K562 (cell line): Measurements from ENCODE around the gene CD72. TPM values are rescaled to one million over a fixed set of nuclear protein-coding genes. Genes with fewer than 3 reads are reported as not detected.

ENCODE experiments used
- ATAC-seq: fragments of 200-7000 bp; cut with Tn5 transposase; 3 replicates; pipeline ENCODE4 v1.9.1; 2020; ENCODE audit warnings: moderate library complexity
- BruUV-seq: library from RNA; stranded (reverse); fragments of 400-500 nt; replicated peaks from 2 replicates; lab custom pipeline; 2021; lab: Mats Ljungman, UMichigan
- CTCF ChIA-PET: fragments of 300-600 bp; formaldehyde crosslinking; extraction: SDS; loops from one replicate; lab custom pipeline; 2021; ENCODE audit warnings: low intra/inter-chr PET ratio; lab: Yijun Ruan, JAX
- POLR2A ChIA-PET: fragments of 300-600, 350-650 bp; sonication (Branson Sonifier 250); formaldehyde crosslinking; extraction: SDS; loops from one replicate; lab custom pipeline; 2021; ENCODE audit warnings: antibody characterized with exemption, inconsistent platforms; lab: Yijun Ruan, JAX
- DNase-seq, 4 experiments: peaks; one replicate each; pipeline versions ENCODE4 v3.0.0 to v3.0.0-alpha.2; 2011 to 2018; ENCODE audit warnings: low spot score in 3 of 4, mixed read lengths in 3 of 4; ENCODE audit errors: extremely low read depth in 1 of 4
- FAIRE-seq: peaks from 2 replicates; lab custom pipeline; 2011; peaks lifted over from hg19 to GRCh38; lab: Jason Lieb, UNC
- H2AFZ ChIP-seq: 2 replicates; pipeline ENCODE4 v1.6.0; 2011; ENCODE audit warnings: low read depth, low read length, control low read depth, inconsistent platforms
- H3K27ac ChIP-seq: fragments of 200-600 bp; 3 replicates; pipeline ENCODE4 v1.8.0; 2011; ENCODE audit warnings: low read depth, mild to moderate bottlenecking, control low read depth, inconsistent platforms, low read length, moderate library complexity, mixed read lengths; ENCODE audit errors: extremely low read depth
- H3K27me3 ChIP-seq, 2 experiments: fragments of 300-600 bp in 1 of 2; 2 replicates in 1 of 2; 3 replicates in 1 of 2; pipeline versions ENCODE4 v1.6.0 to v1.8.0; 2011; ENCODE audit warnings: inconsistent platforms in 2 of 2, low read length in 2 of 2, mild to moderate bottlenecking in 1 of 2, mixed read lengths in 1 of 2, moderate library complexity in 1 of 2; ENCODE audit not compliant: control insufficient read depth in 2 of 2, insufficient read depth in 2 of 2
- H3K36me3 ChIP-seq: fragments of 300-600 bp; 3 replicates; pipeline ENCODE4 v1.8.0; 2011; ENCODE audit warnings: mild to moderate bottlenecking, low read length, inconsistent platforms; ENCODE audit not compliant: control insufficient read depth, insufficient read depth
- H3K4me1 ChIP-seq, 2 experiments: fragments of 200-600 bp in 1 of 2; replicated peaks in 1 of 2; 2 replicates in 1 of 2; 3 replicates in 1 of 2; pipeline versions ENCODE4 v1.5.1 to v1.8.0; 2011; ENCODE audit warnings: inconsistent platforms in 2 of 2, low read length in 2 of 2, mild to moderate bottlenecking in 1 of 2, mixed read lengths in 1 of 2, moderate library complexity in 1 of 2; ENCODE audit not compliant: control insufficient read depth in 2 of 2, insufficient read depth in 2 of 2
- H3K4me2 ChIP-seq: 2 replicates; pipeline ENCODE4 v1.6.1; 2011; ENCODE audit warnings: low read length, control low read depth, inconsistent platforms, mixed read lengths; ENCODE audit not compliant: insufficient read depth
- H3K4me3 ChIP-seq: fragments of 200-600 bp; sonication (generic), shearing (Covaris generic); 2 replicates; pipeline ENCODE4 v1.5.1; 2016; ENCODE audit warnings: control low read depth, inconsistent platforms
- H3K79me2 ChIP-seq: fragments of 200-600 bp; 3 replicates; pipeline ENCODE4 v1.8.0; 2011; ENCODE audit warnings: low read length, inconsistent platforms; ENCODE audit not compliant: control insufficient read depth, insufficient read depth
- H3K9ac ChIP-seq, 2 experiments: 2 replicates each; pipeline versions ENCODE4 v1.6.0 to v1.6.1; 2011; ENCODE audit warnings: low read depth in 2 of 2, low read length in 2 of 2, control low read depth in 1 of 2, inconsistent platforms in 1 of 2, mild to moderate bottlenecking in 1 of 2, mixed read lengths in 1 of 2; ENCODE audit not compliant: insufficient read depth in 1 of 2
- H3K9me1 ChIP-seq: one replicate; pipeline ENCODE4 v1.6.0; 2011; ENCODE audit warnings: inconsistent platforms, mild to moderate bottlenecking, low read length, moderate library complexity; ENCODE audit not compliant: control insufficient read depth, insufficient read depth
- H3K9me3 ChIP-seq: replicated peaks from 2 replicates; pipeline ENCODE4 v1.5.1; 2011; ENCODE audit warnings: low read depth, low read length, inconsistent platforms; ENCODE audit not compliant: control insufficient read depth, insufficient read depth
- H4K20me1 ChIP-seq: replicated peaks from 2 replicates; pipeline ENCODE4 v1.6.1; 2011; ENCODE audit warnings: low read length, inconsistent platforms, mixed read lengths; ENCODE audit not compliant: control insufficient read depth, insufficient read depth
- GABPA ChIP-seq: fragments of 200-800 bp; sonication (Bioruptor generic); conservative IDR thresholded peaks from 2 replicates; pipeline ENCODE4 v1.6.1; 2016; ENCODE audit warnings: low read depth, missing genetic modification characterization, missing compliant biosample characterization
- ZNF449 ChIP-seq: fragments of 250-450 bp; sonication (Bioruptor Pico); IDR thresholded peaks from 2 replicates; pipeline ENCODE4 v1.8.0; 2022; ENCODE audit warnings: moderate library complexity, mild to moderate bottlenecking, inconsistent platforms
- WGBS: fragments of 100-300 bp; shearing (Covaris generic); methylation state at CpG from one replicate; pipeline ENCODE4 v1.1.6; 2016; ENCODE audit warnings: low coverage, mixed read lengths; ENCODE audit not compliant: insufficient coverage; ENCODE audit errors: missing lambda C conversion rate; 5-methylcytosine and 5-hydroxymethylcytosine counted together
- in situ Hi-C: fragments of 300-500 bp; cut with MboI; formaldehyde crosslinking; loops from 4 replicates; pipeline ENCODE4 v1.15.0; 2018; ENCODE audit warnings: inconsistent platforms, mixed read lengths
- intact Hi-C: fragments of 100-400 bp; cut with micrococcal nuclease; formaldehyde crosslinking; loops from 2 replicates; pipeline ENCODE4 v1.14.2; 2022
- polyA plus RNA-seq, 8 experiments: library from polyadenylated mRNA; depleted of rRNA in 4 of 8; stranded (reverse) in 5 of 8; unstranded in 3 of 8; fragments of >200 nt; fragmentation: Nextera tagmentation in 2 of 8; fragmentation: Illumina TruSeq in 1 of 8; extraction: Ambion mirVana in 2 of 8; extraction: Trizol in 1 of 8; gene quantifications; 2 replicates each; pipeline versions ENCODE4 v1.2.1 to v1.2.3, GENCODE V29; 2011 to 2014; ENCODE audit warnings: inconsistent platforms in 1 of 8, missing spikeins in 1 of 8
- total RNA-seq, 7 experiments: library from RNA; depleted of rRNA in 6 of 7; stranded (reverse); fragments of >200 nt in 6 of 7; fragmentation: Illumina TruSeq in 2 of 7; extraction: Trizol in 2 of 7; gene quantifications; 2 replicates each; pipeline versions ENCODE4 v1.2.1 to v1.2.3, GENCODE V29; 2011 to 2021; ENCODE audit warnings: low replicate concordance in 1 of 7

CD72 gene
- total and polyA plus RNA-seq, 9 of the 15 experiments (the other 6 are each of a cell fraction or from before 2014, with no cell fraction given) = 0.11 to 0.78 (median 0.27) TPM; not detected in 1

GRCh38 chr9:35627575-35627974 lies 9.4 kb upstream of the CD72 start:
- no peaks in the 10 kb centered on the region for H3K36me3 ChIP-seq
- in situ Hi-C loops (no loop called here), intact Hi-C loops (no loop called here)
- H3K27me3 ChIP-seq = no peaks in the 10 kb centered on the region
- BruUV-seq = no TSS peak
- no peaks in the 10 kb centered on the region for H3K9me1 ChIP-seq
- FAIRE-seq = no peak
- no peak overlapping the region for H2AFZ ChIP-seq
- CTCF ChIA-PET = no interaction called here
- WGBS = 40% methylated on average over 2 of the region's 2 CpGs
- POLR2A ChIA-PET = interaction anchor here (0.6 kb wide), 1 partner anchor 57 kb away, joined by 3 read pairs; no protein-coding TSS in a partner anchor
- H3K4me3 ChIP-seq = no peak overlapping the region
- no peaks in the 10 kb centered on the region for H3K9me3 ChIP-seq
- no peak overlapping the region for H3K4me2 ChIP-seq
- DNase-seq = no peak
- no peak for ATAC-seq
- TF ChIP-seq ZNF449 = no peak
- H3K79me2 ChIP-seq = no peaks in the 10 kb centered on the region
- H3K4me1 ChIP-seq = no peaks in the 10 kb centered on the region; a peak in 4 of 5 replicates
- no peak overlapping the region for H3K9ac ChIP-seq
- H3K27ac ChIP-seq = no peak overlapping the region
- no peaks in the 10 kb centered on the region for H4K20me1 ChIP-seq

DNA sequence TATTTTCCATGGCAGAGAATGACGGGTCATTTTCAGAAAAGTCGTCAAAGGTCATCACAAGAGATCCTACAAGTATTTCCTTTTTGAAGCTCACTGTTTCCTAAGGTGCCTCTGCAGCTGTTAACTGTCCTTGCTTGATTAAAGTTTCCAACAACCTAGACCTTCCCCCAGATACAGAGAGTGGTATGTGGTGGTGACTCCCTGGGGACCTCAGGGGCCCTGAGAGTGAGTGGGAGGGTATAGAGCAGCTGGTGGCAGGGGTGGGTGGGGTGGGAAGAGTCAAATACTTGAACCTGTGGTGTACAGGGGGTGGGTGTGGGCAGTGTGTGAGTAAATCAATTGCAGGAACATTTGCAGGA lies 1.6 kb upstream of the CD72 start:
- Histone ChIP-seq H3K4me1 (peaks cover 5 to 24% of the 10 kb centered on the region in 2 experiments; a peak in 3 of 5 replicates), H3K36me3 (no peaks in the 10 kb centered on the region), H3K9me3 (no peaks in the 10 kb centered on the region), H3K4me2 (no peak overlapping the region), H3K27ac (no peak overlapping the region), H4K20me1 (no peaks in the 10 kb centered on the region), H3K9ac (no peak overlapping the region), H2AFZ (no peak overlapping the region), H3K4me3 (no peak overlapping the region), H3K79me2 (no peaks in the 10 kb centered on the region), H3K9me1 (no peaks in the 10 kb centered on the region), H3K27me3 (peaks cover 3 to 27% of the 10 kb centered on the region in 2 experiments; a peak in 3 of 5 replicates)
- WGBS = 12% methylated on average over 2 of the region's 2 CpGs
- CTCF ChIA-PET = no interaction called here
- DNase-seq (no peak), FAIRE-seq (no peak), ATAC-seq (no peak)
- in situ Hi-C loops (no loop called here), intact Hi-C loops (no loop called here)
- BruUV-seq = no TSS peak
- POLR2A ChIA-PET = interaction anchor here (0.6 to 1.4 kb wide), 2 partner anchors 16 to 523 kb away, joined by 3 read pairs; no protein-coding TSS in a partner anchor
- TF ChIP-seq GABPA (tag) = no peak
